Stimulated activated CD8-positive, alpha-beta memory T cell treated with anti-CD3 and anti-CD28 coated beads, Interleukin-12 subunit alpha, Interleukin-12 subunit beta, amount 100 ng/mL, for 4 hours (primary cell): ENCODE measurements around the gene HDDC3.

ENCODE experiments used
- DNase-seq: peaks from one replicate; pipeline ENCODE4 v3.0.0-alpha.2; 2020; ENCODE audit warnings: low read depth

Gene HDDC3

DNA sequence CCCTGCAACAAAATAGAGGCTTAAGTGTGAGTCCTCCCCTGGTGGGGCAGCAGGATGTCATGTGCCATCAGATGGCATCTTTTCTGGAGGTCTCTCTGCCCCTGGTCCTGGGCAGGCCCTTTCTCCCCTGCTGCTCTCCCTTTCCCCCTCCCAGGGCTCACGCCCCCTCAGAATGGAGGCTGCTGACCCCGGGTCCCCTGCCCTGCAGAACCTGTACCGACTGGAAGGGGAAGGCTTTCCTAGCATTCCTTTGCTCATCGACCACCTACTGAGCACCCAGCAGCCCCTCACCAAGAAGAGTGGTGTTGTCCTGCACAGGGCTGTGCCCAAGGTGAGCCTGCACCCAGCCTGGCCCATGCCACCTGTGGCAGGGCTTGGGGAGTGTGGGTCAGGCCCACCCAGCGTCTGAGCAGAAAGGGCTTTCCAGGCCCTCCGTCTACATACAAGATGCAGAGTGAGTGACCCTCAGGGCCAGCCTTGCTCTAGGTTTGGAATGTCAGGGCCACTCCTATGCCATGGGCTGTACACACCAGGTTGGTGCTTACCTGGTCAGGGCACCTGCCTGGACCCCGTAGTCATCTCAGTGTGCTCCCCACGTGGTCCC, 40.9 kb downstream of the HDDC3 start:
- no peak for DNase-seq

GRCh38 chr15:90890839-90891238, 41.5 kb downstream of the HDDC3 start:
- DNase-seq = no peak

GRCh38 chr15:90889736-90890456, 42.5 kb downstream of the HDDC3 start:
- no peak for DNase-seq

- no peak for DNase-seq
These were observed 43.0 kb downstream of the HDDC3 start for GRCh38 chr15:90889313-90889730.

DNA sequence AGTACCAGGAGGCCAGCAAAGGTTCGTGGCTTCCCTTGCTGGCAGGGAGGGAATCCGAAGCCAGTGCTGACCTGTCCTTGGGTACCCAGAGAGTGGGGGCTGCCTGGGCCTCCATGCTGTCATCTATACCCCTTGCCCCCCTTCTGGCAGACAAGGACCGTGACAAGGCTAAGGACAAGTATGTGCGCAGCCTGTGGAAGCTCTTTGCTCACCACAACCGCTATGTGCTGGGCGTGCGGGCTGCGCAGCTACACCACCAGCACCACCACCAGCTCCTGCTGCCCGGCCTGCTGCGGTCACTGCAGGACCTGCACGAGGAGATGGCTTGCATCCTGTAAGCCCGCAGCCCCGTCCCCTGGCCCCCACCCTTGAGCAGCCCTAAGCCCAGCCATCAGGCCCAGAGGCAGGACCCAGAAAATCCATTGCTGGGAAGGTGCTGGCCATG, 45.3 kb downstream of the HDDC3 start:
- no peak for DNase-seq

- no peak for DNase-seq
These were observed 46.1 kb downstream of the HDDC3 start for GRCh38 chr15:90886291-90886614.

DNA sequence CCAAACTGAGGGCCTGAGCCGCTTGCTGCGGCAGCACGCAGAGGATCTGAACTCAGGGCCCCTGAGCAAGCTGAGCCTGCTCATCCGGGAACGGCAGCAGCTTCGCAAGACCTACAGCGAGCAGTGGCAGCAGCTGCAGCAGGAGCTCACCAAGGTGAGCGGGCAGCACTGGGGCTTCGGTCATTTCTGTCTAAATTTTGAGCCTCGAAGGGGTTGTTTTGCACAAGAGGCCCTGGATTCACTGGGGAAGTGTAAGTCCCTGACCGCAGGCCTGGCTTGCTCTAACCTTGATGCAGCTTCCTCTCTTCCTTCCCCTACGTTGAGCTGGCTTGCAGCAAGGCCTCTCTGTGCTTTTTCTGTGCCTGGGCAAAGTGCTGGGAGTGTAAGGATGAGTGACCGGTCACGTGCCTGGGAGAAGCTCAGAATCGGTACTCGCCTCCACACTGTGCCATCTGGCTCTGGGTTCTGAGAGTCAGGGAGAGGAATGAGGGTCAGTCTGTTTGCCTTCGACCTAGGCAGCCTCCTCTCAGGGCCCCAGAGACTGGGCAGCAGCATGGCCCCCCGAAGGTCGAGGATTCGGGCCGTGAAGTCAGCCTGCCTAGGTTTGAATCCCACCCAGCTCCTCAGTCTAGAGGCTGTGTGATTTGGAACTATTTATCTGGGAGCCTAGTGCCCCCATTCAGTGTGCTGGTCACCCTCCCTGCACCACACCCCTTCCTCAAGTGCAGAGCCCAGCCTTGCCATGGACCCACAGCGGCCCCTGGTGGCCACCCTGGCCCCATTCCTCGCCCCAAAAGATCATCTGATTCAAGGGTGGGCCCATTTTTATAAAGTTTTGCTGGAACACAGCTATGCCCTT, 46.7 kb downstream of the HDDC3 start:
- DNase-seq = peak; percentile 62

DNA sequence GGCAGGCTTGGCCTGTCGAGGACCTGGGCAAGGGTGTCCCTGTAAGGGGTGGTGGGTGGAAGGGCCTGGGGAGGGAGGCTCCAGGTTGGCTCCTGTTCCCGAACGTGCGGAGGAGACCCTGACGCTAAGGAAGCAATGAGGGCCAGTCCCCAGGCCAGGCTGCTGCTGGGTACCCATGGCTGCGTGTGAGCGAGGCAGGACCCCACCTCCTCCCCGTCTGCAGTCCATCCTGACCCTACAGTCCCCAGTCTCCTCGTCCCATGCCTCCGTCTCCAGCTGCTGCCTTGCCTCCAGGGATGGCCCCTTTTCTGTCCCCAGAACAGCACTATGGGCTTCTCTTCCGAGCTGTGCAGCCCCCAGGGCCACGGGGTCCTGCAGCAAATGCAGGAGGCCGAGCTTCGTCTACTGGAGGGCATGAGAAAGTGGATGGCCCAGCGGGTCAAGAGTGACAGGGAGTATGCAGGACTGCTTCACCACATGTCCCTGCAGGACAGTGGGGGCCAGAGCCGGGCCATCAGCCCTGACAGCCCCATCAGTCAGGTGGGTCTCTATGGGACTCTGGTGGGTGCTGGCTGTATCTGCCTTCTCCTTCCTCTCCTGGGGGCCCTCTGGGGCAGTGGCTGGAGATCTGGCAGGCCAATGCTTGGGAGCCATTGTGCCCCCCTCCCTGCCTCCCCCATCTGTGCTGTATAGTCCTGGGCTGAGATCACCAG, 47.5 kb downstream of the HDDC3 start:
- no peak for DNase-seq

DNA sequence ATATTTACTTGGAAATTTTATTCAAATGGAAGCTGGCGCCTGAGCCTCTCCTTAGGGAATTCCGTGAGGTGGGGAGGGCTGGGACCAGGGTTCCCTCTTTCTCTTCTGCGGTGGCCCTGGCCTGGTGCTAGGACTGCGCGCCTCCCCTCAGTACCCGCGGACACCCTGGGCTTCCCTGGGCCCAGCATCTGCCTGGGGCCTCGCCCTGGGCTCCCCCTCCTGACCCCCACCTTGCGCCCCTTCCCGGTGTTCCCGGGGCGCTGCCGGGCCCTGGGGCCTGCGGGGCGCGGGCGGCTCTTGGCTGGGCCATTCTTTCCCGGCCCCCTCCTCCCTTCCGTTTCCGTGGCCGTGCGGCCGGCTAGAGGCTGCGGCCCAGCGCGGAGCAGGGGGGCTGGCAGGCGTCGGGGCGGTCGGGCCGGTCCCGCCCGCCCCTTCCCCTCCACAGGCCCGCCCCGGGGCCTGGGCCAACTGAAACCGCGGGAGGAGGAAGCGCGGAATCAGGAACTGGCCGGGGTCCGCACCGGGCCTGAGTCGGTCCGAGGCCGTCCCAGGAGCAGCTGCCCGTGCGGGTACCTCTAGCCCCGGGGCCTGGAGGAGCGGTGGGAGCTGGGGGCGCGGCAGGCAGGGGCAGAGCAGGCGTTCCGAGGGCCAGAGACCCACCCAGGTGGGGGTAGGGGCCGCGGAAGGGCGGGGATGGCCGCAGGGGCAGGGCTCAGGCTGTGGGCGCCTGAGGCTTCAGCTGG, 48.2 kb downstream of the HDDC3 start, which contains the start of gene FES:
Gene FES (plus strand): TSS at position 529 of the 743 bp plus-strand sequence. CDS start 542 bp downstream, outside the sequence.
- DNase-seq = no peak

DNA sequence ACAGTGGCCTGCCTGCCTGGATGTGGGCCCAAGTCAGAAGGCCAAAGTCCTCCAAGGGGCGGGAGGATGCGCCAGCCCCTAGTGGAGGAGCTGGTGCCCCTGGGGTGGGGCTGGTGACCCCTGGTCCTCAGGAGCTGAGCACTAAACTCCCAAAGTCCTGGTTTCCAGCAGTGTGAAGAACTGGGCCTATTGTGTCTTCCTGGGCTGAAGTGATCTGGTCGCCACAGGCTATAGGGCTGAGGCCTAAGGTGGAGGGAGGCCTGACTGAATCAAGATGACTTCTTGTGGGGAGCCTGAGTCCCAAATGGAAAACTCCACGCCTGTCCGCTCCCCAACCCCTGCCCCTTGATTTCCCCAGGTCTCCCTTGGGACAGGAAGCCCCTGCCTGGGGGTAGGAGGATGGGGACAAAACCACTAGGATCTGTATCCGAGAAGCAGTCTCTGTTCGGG, 48.8 kb downstream of the HDDC3 start:
- no peak for DNase-seq

- no peak for DNase-seq
These were observed 49.4 kb downstream of the HDDC3 start for GRCh38 chr15:90882781-90883525.

DNA sequence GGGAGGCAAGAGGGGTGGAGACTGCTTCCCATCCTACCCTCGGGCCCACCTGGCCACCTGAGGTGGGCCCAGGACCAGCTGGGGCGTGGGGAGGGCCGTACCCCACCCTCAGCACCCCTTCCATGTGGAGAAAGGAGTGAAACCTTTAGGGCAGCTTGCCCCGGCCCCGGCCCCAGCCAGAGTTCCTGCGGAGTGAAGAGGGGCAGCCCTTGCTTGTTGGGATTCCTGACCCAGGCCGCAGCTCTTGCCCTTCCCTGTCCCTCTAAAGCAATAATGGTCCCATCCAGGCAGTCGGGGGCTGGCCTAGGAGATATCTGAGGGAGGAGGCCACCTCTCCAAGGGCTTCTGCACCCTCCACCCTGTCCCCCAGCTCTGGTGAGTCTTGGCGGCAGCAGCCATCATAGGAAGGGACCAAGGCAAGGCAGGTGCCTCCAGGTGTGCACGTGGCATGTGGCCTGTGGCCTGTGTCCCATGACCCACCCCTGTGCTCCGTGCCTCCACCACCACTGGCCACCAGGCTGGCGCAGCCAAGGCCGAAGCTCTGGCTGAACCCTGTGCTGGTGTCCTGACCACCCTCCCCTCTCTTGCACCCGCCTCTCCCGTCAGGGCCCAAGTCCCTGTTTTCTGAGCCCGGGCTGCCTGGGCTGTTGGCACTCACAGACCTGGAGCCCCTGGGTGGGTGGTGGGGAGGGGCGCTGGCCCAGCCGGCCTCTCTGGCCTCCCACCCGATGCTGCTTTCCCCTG, 50.2 kb downstream of the HDDC3 start:
- DNase-seq = no peak

DNA sequence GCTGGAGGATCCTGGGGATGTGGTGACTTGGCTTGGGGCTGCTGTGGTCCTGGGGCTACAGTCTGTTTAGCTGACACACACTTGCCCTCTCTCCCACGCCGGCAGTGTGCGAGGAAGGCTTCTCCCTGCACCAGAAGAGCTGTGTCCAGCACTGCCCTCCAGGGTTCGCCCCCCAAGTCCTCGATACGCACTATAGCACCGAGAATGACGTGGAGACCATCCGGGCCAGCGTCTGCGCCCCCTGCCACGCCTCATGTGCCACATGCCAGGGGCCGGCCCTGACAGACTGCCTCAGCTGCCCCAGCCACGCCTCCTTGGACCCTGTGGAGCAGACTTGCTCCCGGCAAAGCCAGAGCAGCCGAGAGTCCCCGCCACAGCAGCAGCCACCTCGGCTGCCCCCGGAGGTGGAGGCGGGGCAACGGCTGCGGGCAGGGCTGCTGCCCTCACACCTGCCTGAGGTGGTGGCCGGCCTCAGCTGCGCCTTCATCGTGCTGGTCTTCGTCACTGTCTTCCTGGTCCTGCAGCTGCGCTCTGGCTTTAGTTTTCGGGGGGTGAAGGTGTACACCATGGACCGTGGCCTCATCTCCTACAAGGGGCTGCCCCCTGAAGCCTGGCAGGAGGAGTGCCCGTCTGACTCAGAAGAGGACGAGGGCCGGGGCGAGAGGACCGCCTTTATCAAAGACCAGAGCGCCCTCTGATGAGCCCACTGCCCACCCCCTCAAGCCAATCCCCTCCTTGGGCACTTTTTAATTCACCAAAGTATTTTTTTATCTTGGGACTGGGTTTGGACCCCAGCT, 51.0 kb downstream of the HDDC3 start:
- no peak for DNase-seq

DNA sequence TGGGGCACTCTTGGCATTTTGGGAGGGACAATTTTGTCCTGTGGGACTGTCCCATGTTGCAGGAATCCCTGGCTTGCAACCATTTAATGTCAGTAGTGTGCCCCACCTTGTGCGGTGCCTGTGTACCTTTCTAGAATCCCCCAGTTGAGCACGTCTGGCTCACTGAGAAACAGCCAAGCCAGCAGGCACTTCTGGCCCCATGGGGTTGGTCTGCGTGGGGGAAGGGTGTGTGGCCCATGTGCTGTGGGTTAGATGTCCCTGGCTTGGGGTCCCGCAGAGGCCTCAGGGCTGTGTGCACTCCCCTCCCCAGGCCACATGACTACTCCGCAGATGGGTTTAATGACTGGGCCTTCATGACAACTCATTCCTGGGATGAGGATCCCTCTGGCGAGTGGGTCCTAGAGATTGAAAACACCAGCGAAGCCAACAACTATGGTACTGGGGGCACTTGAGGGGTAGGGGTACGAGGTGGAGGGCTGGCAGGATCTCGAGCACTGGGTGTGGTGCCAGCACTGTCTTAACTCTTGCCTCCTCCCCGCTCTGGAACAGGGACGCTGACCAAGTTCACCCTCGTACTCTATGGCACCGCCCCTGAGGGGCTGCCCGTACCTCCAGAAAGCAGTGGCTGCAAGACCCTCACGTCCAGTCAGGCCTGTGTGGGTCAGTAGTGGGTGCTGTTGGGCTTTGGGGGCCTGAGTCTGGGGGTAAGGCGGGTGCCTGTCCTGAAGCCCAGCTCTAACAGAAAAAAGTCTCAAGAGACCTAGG, 51.8 kb downstream of the HDDC3 start:
- no peak for DNase-seq
